K562 (cell line): ENCODE data around the gene STXBP6. TPM values are rescaled to one million over a fixed set of nuclear protein-coding genes. Genes with fewer than 3 reads are reported as not detected.

Experiments used
- ARID3B ChIP-seq: fragments of 250-450 bp; sonication (Bioruptor Pico); IDR thresholded peaks from 2 replicates; pipeline ENCODE4 v1.4.0; 2020; ENCODE audit warnings: borderline replicate concordance
- ASH1L ChIP-seq: fragments of 450-650 bp; IDR thresholded peaks from 2 replicates; pipeline ENCODE4 v1.6.1; 2018; ENCODE audit warnings: borderline replicate concordance, mild to moderate bottlenecking, low read depth; ENCODE audit not compliant: partially characterized antibody
- CTCF ChIP-seq, 3 experiments: IDR thresholded peaks in 2 of 3; conservative IDR thresholded peaks in 1 of 3; 2 replicates each; pipeline ENCODE4 v1.5.1; 2011 to 2012; ENCODE audit warnings: low read length in 3 of 3, mild to moderate bottlenecking in 3 of 3, control low read depth in 2 of 3, improper control_type of control experiment in 1 of 3, inconsistent platforms in 1 of 3, low read depth in 1 of 3, mixed read lengths in 1 of 3, moderate library complexity in 1 of 3; ENCODE audit not compliant: insufficient read depth in 2 of 3
- DEAF1 ChIP-seq: fragments of 450-650 bp; formaldehyde crosslinking; IDR thresholded peaks from 2 replicates; pipeline ENCODE4 v1.4.0; 2020; ENCODE audit warnings: mild to moderate bottlenecking, moderate library complexity
- MAFF ChIP-seq: IDR thresholded peaks from 2 replicates; pipeline ENCODE4 v1.6.1; 2012; ENCODE audit warnings: low read length, improper control_type of control experiment
- MAFG ChIP-seq: fragments of 450-650 bp; conservative IDR thresholded peaks from 2 replicates; pipeline ENCODE4 v1.6.1; 2016; ENCODE audit warnings: missing genetic modification characterization, missing compliant biosample characterization
- MAFK ChIP-seq: IDR thresholded peaks from 2 replicates; pipeline ENCODE4 v1.6.1; 2011; ENCODE audit warnings: low read length, improper control_type of control experiment
- MNT ChIP-seq, 2 experiments: fragments of 450-650 bp; conservative IDR thresholded peaks; 2 replicates each; pipeline ENCODE4 v1.6.1; 2017; ENCODE audit warnings: mild to moderate bottlenecking in 2 of 2, moderate library complexity in 2 of 2
- NFRKB ChIP-seq: fragments of 450-650 bp; IDR thresholded peaks from 2 replicates; pipeline ENCODE4 v1.6.1; 2016; ENCODE audit warnings: low read depth
- THAP12 ChIP-seq: fragments of 250-450 bp; sonication (Bioruptor Pico); IDR thresholded peaks from 2 replicates; pipeline ENCODE4 v1.9.0; 2021; ENCODE audit warnings: mild to moderate bottlenecking, inconsistent platforms
- ZBTB7A ChIP-seq: IDR thresholded peaks from 2 replicates; pipeline ENCODE4 v1.6.1; 2011; ENCODE audit warnings: low read depth, mild to moderate bottlenecking, low read length, moderate library complexity, borderline replicate concordance; ENCODE audit not compliant: control insufficient read depth
- ZFP36 ChIP-seq: fragments of 150-350 bp; IDR thresholded peaks from 2 replicates; pipeline ENCODE4 v1.6.1; 2018; ENCODE audit warnings: low read length, low read depth; ENCODE audit not compliant: partially characterized antibody
- ZNF551 ChIP-seq: fragments of 250-450 bp; sonication (Bioruptor Pico); IDR thresholded peaks from 2 replicates; pipeline ENCODE4 v1.5.0; 2021; ENCODE audit warnings: mild to moderate bottlenecking, moderate library complexity
- ZNF561 ChIP-seq: fragments of 450-650 bp; formaldehyde crosslinking; conservative IDR thresholded peaks from 2 replicates; pipeline ENCODE4 v1.4.0; 2020; ENCODE audit warnings: mild to moderate bottlenecking, moderate library complexity
- ZNF668 ChIP-seq: fragments of 250-450 bp; sonication (Bioruptor Pico); IDR thresholded peaks from 2 replicates; pipeline ENCODE4 v1.8.0; 2022; ENCODE audit warnings: mild to moderate bottlenecking, inconsistent platforms
- polyA plus RNA-seq, 8 experiments: library from polyadenylated mRNA; depleted of rRNA in 4 of 8; stranded (reverse) in 5 of 8; unstranded in 3 of 8; fragments of >200 nt; fragmentation: Nextera tagmentation in 2 of 8; fragmentation: Illumina TruSeq in 1 of 8; extraction: Ambion mirVana in 2 of 8; extraction: Trizol in 1 of 8; gene quantifications; 2 replicates each; pipeline versions ENCODE4 v1.2.1 to v1.2.3, GENCODE V29; 2011 to 2014; ENCODE audit warnings: inconsistent platforms in 1 of 8, missing spikeins in 1 of 8
- total RNA-seq, 7 experiments: library from RNA; depleted of rRNA in 6 of 7; stranded (reverse); fragments of >200 nt in 6 of 7; fragmentation: Illumina TruSeq in 2 of 7; extraction: Trizol in 2 of 7; gene quantifications; 2 replicates each; pipeline versions ENCODE4 v1.2.1 to v1.2.3, GENCODE V29; 2011 to 2021; ENCODE audit warnings: low replicate concordance in 1 of 7

Gene STXBP6
- total and polyA plus RNA-seq, 9 of the 15 experiments (the other 6 are each of a cell fraction or from before 2014, with no cell fraction given): 0.27 to 0.89 (median 0.59) TPM

- TF ChIP-seq ZFP36 (no peak), ZNF668 (CRISPR knock-in tag) (no peak), ZBTB7A (no peak), MAFK (peak; percentile 94), ASH1L (no peak), MNT (conservative IDR thresholded peaks at IDR 0.05) (no peak), ARID3B (CRISPR knock-in tag) (no peak), DEAF1 (no peak; the same call in 1 of the 2 replicates), ZNF551 (CRISPR knock-in tag) (no peak), MAFF (peak; percentile 95), MAFG (tag) (peak; percentile 96), THAP12 (CRISPR knock-in tag) (no peak), NFRKB (no peak), ZNF561 (no peak), CTCF (IDR thresholded peaks at IDR 0.05 in 2 of 3, conservative IDR thresholded peaks at IDR 0.05 in 1 of 3; ENCODE audit: insufficient read depth in 2 of 3, low read depth in 1 of 3, low read length in 3 of 3) (peak; percentile 33 to 61 (median 35); a peak in 5 of 6 replicates)
These were observed 7.3 kb downstream of the STXBP6 start (continued) for GRCh38 chr14:25042362-25043299.
